HG02798 (cell line): ENCODE data around the gene FBXO28.
"Not testable (repeated sequence)": the region's sequence is repeated elsewhere in the genome, so short reads cannot be mapped to it uniquely, and the experiment has no call there.

Source experiments
- ATAC-seq: cut with Tn5 transposase; IDR thresholded peaks from one replicate; pipeline ENCODE4 v1.9.1; 2021; ENCODE audit warnings: mild to moderate bottlenecking; ENCODE audit not compliant: unreplicated experiment, poor library complexity

FBXO28 gene

DNA sequence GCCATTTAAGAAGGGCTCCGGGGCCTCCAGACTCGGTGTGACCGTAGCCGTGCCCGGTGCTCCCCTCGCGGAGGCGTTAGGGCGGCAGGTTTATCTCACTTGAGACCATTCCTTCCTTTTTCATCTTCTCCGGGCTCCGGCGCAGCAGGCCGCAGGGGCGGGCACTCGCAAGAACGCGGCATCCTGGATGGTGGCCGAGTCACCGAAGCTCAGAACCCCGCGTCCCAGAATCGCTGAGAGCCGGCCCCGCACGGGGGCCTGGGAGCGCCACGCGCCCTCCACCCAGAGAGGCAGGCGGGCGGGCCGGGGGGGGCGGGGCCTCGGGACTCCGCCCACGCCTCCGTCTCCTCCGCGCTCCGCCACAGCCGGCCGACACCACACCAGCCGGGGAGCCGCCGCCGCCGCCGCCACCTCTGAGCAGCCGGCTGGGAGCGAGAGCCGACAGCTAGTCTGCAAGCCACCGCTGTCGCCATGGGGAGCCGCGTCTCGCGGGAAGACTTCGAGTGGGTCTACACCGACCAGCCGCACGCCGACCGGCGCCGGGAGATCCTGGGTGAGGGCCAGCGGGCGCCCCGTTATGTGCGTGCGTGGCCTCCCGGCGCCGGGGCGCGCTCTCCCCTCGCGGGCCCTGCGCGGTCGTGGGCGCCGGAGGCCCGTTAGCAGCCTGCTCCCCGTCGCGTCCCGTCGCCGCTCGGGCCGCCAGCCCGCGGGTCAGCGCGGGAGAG lies 69.1 kb downstream of the FBXO28 start, which contains the start of gene DEGS1:
Gene DEGS1, plus strand, starts transcription at position 375 of the 725 bp plus-strand sequence. Its CDS starts 97 bp downstream, at position 472.
- ATAC-seq: peak; percentile 76

DNA sequence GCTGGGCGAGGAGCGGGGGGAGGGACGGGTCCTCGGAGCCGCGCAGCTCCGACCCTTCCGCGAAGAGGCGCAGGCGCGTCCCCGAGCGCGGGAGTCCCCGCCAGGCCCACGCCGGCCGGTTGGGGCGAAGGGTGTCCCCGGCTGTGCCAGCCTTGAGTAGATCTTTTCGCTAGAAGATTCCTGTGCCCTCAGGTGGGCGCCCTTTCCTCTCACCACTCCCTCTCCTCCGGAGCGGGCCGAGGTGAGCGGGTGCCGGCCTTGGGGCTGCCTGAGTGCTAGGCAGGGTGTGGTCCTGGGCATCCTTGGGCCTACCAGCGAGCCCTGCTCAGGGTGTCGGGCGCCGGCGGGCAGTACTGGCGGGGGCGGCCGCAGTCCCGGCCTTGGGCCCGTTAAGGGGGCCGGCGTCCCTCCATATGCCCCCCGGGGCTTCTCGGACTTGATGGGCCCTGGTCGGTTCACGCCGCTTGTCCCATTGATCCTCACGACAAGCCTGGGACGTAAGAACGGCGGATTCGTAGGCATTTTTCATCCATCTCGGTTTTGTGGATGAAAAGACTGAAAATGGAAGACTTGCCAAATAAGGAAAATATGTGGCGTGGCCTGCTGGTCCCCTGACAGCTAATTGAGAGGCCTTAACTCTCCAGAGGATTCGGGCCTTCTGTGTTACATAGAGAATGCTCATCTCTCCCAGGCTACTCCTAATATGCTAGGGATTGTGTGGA lies 69.8 kb downstream of the FBXO28 start:
- ATAC-seq: peak; percentile 58

DNA sequence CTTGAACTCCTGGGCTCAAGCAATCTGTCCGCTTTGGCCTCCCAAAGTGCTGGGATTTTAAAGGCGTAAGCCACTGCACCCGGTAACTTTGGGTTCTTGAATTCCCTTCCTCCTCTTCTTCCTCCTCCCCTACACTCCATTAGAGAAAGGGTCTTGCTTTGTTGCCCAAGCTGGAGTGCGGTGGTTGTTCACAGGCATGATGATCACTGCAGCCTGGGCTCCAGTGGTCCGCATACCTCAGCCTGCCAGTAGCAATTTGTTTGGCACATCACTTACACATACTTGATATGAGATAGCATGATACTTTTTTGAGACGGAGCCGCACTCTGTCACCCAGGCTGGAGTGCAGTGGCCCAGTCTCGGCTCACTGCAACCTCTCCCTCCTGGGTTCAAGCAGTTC lies 71.3 kb downstream of the FBXO28 start:
- no peak for ATAC-seq

DNA sequence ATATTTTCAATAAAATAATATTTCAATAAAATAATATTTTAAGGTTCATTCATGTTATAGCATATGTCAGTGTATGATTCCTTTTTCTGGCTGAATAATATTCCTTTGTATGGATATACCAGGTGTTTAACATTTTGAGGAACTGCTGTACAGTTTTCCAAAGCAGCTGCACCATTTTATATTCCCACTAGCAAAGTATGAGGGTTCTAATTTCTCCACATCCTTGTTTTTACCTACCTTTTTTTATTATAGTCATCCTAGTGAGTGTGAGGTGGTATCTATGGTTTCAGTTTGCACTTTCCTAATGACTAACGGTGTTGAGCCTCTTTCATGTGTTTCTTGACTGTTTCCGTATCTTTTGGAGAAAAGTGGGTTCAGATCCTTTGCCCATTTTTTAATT lies 74.4 kb downstream of the FBXO28 start:
- ATAC-seq: no peak

DNA sequence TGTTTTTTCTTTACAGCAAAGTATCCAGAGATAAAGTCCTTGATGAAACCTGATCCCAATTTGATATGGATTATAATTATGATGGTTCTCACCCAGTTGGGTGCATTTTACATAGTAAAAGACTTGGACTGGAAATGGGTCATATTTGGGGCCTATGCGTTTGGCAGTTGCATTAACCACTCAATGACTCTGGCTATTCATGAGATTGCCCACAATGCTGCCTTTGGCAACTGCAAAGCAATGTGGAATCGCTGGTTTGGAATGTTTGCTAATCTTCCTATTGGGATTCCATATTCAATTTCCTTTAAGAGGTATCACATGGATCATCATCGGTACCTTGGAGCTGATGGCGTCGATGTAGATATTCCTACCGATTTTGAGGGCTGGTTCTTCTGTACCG lies 75.7 kb downstream of the FBXO28 start:
- ATAC-seq: no peak

DNA sequence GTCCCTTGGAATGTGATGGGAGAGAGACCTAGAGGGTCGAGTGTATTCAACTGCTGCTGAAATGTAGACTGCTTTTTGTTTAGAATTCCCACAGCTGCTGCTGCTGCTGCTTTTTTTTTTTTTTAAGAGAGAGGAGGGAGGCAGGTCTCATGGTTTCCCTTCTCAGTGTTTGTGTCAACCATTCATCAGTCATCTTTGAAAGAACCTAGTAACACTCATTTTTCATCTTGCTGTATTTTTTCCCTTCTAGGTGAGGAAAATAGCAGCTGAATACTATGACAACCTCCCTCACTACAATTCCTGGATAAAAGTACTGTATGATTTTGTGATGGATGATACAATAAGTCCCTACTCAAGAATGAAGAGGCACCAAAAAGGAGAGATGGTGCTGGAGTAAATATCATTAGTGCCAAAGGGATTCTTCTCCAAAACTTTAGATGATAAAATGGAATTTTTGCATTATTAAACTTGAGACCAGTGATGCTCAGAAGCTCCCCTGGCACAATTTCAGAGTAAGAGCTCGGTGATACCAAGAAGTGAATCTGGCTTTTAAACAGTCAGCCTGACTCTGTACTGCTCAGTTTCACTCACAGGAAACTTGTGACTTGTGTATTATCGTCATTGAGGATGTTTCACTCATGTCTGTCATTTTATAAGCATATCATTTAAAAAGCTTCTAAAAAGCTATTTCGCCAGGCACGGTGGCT lies 78.3 kb downstream of the FBXO28 start:
- ATAC-seq: no peak

DNA sequence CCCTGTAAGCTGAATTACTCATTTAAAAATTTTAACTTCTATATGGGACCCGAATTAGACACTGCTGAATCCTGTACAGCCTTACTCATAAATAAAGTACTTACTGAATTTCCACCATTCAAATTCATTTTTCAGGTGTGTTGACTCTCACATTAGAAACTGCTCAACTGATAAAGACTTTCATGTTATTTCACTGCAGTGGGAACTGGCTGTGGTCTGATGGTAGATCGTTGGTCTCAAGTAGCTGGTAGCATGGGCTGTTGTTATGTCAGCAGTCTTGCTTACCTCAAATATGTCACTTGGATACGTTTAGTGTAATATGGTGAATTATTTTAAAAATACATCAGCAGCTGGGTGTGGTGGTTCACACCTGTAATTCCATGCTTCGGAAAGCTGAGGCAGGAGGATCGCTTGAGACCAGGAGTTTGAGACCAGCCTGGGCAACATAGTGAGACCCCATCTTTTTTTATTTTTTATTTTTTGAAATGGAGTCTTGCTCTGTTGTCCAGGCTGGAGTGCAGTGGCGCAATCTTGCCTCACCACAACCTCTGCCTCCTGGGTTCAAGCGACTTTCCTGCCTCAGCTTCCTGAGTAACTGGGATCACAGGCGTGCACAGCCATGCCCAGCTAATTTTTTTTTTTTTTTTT lies 79.5 kb downstream of the FBXO28 start:
- no peak for ATAC-seq

DNA sequence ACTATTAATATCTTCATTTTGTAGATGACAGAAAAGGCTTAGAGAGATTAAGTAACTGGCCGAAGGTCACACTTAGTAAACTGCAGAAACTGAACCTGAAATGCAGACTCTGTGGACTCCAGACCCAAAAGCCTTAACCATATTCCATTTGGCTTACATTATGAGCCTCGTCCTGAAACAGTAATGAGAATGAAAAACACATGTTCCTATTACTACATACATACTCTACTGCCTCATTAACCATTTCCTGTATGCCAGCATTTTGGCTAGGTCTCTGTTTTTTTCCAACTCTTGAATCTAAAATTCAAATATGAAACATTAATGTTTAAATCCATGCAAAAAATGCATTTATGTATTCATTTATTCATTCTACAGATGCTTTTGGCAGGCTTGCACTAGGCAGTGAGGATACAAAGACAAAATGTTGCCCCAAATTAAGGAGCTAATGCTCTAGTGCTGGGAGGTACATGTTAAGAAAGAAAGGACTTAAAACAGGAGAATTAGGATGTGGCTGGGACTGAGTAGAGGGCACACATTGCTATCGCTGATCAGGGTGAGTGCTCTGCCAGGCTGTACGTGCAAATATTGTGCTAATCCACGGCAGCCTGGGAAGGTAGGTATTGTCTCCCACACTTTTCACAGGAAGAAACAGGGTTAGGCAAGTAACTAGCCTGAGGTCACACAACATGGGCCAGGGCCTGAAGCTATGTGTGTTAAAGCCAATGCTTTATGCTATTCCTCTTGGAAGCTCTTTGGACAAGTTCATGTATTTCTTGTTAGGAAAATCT lies 83.1 kb downstream of the FBXO28 start:
- no peak for ATAC-seq

DNA sequence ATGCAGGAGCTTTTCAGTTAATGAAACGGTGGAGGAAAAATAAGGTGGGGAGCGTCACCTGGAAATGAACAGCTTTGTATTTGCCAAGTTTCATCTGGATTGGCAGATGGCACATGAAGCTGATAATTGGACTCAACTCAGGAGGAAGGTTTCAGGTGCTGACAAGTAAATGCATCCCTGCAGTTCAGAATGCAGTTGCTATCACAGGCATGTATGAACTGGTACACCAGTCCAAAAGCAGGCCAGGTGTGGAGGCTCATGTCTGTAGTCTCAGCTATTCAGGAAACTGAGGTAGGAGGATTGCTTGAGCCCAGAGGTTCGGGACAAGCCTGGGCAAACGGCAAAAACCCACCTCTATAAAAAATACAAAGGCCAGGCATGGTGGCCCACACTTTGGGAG lies 84.7 kb downstream of the FBXO28 start:
- no peak for ATAC-seq

DNA sequence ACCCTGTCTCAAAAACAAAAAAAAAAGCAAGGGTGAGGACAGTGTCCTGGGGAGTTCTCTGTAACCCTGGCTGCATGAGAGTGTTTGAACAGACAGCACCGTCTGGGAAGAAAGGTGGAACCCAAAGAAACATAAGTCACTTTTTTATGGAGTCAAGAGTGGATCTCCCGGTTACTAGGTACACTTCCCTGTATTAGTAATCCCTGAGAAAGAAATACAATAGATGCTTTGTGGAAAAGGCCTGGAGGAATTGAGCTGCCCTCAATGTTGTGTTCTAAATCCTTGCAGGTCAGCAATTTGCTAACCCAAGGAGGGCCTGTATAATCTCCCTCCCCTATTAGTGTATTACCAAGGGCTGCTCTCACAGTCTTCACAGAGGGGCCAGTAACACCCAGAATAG lies 85.8 kb downstream of the FBXO28 start:
- no peak for ATAC-seq

DNA sequence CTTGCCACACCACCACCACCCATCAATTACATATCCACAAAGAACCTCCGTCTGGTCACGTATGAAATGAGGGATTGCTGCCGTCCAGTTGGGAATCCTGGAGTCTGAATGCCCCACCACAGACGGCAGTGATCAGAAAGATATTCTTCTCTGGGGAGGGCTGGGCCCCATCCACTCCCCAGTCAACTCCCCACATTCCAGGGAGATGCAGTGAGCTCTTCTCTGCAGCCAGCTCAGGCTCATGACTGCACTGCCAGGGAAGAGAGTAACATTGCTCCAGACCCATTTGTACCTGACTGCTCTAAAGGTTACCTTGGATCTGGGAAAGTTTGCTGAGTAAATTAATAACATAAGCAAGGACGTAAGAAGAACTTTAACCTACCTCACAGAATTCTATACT lies 87.5 kb downstream of the FBXO28 start:
- no peak for ATAC-seq

DNA sequence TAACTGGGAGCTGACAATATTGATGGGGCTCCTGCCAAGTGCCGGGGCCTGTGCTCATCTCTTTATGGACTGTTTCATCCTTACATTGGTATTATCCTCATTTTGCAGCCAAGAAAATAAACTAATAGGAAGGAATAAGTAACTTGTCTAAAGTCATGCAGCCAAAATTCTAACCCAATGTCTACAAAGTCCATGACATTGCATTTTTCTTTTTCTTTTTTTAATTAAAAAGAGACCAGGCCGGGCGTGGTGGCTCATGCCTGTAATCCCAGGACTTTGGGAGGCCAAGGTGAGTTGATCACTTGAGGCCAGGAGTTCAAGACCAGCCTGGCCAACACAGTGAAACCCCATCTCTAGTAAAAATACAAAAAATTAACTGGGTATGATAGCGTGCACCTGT lies 87.9 kb downstream of the FBXO28 start:
- ATAC-seq: no peak

DNA sequence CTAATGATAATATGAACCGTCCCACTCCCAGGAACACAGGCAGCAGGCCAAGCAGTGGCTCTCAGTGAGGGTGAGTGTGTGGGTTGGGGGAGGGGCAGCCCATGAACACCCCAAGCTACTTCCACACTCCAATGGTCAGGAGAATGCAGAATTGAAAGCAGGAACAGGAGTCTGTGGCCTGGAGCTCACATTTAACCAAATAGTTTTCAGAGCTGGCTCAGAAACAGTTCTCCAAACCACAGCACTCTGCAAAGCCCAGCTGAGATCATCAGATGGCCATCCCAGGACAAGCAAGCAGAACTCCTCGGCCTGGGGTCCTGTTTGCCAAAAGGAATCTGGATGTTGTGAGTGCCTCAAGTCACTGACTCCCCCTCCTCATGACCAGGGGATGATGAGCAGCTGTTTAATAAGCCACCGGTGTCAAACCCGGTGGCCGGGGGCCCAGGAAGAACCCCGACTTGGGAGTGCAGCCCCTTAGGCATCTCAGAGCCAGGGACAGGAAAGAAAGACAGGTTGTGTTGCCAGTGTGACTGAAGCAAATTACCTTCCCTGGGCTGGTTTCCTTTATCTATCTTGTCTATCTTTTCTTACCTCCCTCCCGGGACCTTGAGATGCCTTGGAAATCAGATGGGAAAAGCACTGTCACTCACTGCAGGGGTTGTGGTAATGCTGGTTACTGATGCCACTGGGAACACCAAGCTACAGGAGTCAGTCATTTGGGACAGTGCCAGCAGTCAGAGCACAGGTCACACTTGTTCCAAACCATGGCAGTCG lies 89.5 kb downstream of the FBXO28 start:
- peak; percentile 41 for ATAC-seq

DNA sequence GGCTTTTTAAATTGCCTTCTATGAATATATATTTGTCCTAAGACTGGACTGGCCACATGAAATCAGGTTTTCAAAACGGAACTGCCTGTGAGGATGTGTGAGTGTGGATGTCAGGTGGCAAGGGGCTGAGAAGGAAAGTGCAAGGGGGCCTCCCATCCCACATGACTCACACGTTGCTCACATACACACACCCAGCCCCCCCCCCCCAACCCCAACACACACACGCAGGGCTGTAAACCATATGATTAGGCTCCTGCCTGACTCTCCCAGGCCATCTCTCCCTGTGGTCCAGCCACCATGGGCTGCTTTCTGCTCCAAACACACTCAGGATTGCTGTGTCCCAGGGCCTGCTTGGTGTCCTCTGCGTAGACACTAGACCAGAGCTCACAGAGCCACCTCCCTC lies 91.5 kb downstream of the FBXO28 start:
- no peak for ATAC-seq

DNA sequence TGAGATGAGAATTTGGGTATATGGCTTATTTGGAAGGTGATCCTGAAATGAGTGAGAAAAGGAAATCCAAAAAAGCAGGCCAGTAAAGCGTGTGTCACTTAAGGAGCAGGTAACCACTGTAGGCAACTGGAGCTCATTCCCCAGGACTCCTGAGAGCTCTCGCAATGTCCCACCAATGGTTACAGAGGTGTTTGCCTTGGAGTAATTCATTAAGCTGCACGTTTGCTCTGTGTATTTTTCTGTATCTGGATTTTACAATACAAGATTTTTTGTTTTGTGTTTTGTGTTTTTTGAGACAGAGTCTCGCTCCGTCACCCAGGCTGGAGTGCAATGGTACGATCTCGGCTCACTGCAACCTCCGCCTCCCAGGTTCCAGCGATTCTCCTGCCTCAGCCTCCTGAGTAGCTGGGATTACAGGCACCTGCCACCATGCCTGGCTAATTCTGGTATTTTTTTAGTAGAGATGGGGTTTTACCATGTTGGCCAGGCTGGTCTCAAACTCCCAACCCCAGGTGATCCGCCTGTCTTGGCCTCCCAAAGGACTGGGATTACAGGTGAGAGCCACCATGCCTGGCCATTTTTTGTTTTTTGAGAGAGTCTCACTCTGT lies 92.1 kb downstream of the FBXO28 start:
- not testable (repeated sequence) for ATAC-seq

DNA sequence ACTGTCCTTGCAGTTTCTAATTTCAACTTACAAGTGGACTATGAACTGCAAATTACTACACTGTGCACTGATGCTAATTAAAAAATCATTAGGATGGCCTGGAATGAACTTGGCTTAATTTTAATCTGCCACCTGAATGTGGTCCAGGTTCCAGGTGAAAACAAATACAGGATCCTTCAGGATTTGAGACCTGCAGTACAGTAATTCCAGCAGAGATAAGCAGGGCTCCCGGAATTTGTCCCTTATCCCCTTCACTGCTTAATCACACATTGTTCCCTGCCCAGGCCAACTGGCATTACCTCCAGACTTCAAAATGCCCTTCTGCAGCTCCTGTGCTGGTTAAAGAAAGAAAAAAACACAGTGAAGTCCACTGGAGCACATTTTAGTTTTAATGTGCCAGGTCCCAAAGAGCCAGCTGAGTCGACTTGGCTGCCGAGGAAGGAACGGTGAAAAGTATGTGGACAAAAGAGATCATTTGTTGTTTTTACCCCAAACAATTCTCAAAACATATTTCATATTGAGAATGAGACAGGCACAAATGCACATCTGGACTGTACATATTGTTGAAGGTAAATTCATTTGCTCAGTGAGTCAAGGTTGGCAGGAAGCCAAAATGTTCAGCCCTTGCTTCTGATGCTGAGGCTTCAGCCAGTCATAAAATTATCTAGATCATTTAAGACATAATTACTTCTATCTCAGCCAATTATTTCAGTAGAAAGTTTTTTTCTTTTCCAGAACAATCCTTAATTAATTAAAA lies 97.5 kb downstream of the FBXO28 start:
- ATAC-seq: no peak
